Measurements from ENCODE around the gene XIRP2. TPM values are rescaled to one million over a fixed set of nuclear protein-coding genes. Genes with fewer than 3 reads are reported as not detected.

Gene XIRP2
- total and polyA plus RNA-seq, 2 of the 8 experiments (the other 6 are each of a cell fraction or from before 2014, with no cell fraction given) = 0.11 TPM; not detected in 1

DNA sequence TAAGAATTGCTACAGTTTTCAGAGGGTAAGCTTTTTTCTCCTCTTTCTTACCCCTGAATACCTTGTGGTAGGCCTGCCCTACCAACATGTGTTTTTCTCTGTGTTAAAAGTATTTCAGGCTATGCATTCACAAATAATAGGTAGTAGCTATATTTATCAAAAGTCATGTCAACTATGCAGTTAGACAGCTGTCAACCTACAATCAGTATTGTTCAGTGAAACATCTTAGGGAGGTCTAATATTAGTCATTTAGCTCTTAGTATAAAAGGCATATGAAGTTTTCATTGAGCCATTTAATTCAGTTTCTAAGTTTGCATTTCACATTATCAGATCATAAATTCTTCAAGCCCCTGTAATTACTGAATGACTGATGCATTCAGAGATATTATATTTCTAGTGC, 36.7 kb downstream of the XIRP2 start (continued):
- TF ChIP-seq CTBP2 (IDR thresholded peaks at IDR 0.05; ENCODE audit: borderline replicate concordance, insufficient read depth, insufficient read length, low read length) (no peak), RNF2 (IDR thresholded peaks at IDR 0.05; ENCODE audit: borderline replicate concordance, low read depth, low read length, missing control alignments, poor library complexity, severe bottlenecking) (no peak), KDM5A (IDR thresholded peaks at IDR 0.05; ENCODE audit: low read length) (no peak), SP1 (IDR thresholded peaks at IDR 0.05; ENCODE audit: low read depth, low read length) (no peak)

Data from H1 (cell line).